Peyer's patch (tissue), 4 donors: ENCODE measurements around the gene ZMIZ1.

Source experiments
- CTCF ChIP-seq, 6 experiments: fragments of 450-650 bp in 4 of 6; fragments of 200-600 bp in 2 of 6; sonication (generic) in 1 of 6; IDR thresholded peaks; one replicate each; pipeline ENCODE4 v1.5.1; 2017 to 2019; ENCODE audit warnings: antibody characterized with exemption in 6 of 6, mild to moderate bottlenecking in 3 of 6, moderate library complexity in 1 of 6
- POLR2A ChIP-seq, 2 donors: fragments of 450-650 bp; IDR thresholded peaks; one replicate each; pipeline ENCODE4 v1.5.1; 2017; ENCODE audit warnings: antibody characterized with exemption in 2 of 2, mild to moderate bottlenecking in 2 of 2, moderate library complexity in 2 of 2

DNA sequence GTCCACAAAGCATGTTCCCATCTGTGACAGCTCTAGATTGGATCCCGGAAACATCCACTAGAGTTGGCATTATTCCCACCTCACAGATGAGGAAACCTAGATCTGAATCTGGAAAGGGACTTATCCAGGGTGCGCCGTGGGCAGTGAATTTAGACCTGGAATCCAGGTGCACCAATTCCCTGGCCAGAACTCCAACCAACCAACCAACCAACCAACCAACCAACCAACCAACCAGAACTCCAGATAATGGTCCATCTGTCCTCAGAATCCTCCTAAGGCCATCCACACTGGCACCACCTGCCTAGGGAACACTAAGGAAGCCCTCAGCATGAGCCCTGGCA, 42.0 kb upstream of the ZMIZ1 start:
- TF ChIP-seq CTCF (IDR thresholded peaks at IDR 0.05) (no peak), POLR2A (IDR thresholded peaks at IDR 0.05) (no peak)
